ENCODE measurements around the gene JMJD1C.
"Not testable (repeated sequence)": the region's sequence is repeated elsewhere in the genome, so short reads cannot be mapped to it uniquely, and the experiment has no call there.

JMJD1C gene

DNA sequence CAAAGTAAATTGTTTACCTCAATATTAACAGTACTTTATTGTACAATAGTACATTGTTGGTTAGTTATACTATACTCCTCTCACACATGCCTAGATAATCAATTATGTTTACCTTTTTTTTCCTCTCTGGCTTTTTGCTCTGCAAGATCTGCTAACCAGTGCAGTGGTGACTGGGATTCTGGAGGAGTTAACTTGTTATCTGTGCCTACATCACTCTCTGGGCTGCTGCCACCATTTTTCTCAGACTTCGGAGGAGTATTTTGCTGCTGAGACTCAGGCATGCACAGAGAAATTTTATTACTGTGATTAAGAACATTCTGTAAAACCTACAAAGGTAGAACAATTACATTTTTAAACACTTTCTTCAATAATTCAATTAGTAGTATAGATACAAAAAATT is 273.0 kb downstream of the JMJD1C start:
- DNase-seq (ENCODE audit: extremely low read depth in 1 of 2, low read depth in 1 of 2), result no peak

DNA sequence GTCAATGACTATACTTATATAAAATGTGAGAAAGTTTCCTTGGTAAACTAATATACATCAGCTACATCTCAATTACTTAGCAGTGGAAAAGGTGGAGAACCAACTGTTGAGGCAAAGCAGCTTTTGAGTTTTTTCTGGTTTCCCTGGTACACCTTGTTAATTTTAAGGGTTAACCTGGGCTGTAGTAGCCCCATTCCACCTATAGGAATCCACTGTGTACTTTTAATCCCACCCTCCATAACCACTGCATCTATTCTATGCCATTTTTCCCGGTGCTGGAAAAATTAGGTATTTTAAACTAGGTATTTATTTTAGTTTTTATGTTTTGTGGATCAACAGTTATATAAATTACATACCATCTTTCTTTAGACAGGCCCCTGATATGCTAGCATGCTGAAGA is 290.2 kb downstream of the JMJD1C start:
- no peak for DNase-seq (ENCODE audit: extremely low read depth in 1 of 2, low read depth in 1 of 2)

DNA sequence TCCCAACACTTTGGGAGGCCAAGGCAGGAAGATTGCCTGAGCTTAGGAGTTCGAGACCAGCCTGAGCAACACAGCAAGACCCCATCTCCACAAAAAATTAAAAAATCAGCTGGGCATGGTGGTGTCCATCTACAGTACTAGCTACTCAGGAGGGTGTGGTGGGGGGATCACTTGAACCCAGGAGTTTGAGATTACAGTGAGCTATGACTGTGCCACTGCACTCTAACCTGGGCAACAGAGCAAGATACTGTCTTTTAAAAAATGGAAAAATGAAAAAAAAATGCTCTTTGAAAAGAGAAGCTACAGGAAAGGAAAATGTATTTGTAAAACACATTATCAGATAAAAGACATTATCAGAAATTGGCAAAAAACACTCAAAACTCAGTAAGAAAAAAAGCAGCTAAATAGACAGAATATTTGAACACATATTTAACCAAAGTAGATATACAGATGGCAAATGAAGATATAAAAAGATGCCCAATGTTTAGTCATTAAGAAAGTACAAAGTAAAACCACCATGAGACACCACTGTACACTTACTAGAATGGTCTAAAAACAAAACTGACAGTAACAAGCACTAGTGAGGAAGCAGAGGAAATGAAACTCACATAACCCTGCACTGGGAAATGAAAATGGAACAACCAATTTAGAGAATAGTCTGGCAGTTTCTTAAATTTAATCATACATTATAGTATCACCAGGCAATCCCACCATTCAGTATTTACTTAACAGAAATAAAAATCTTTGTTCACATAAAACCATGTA is 292.1 kb downstream of the JMJD1C start:
- DNase-seq (ENCODE audit: extremely low read depth in 1 of 2, low read depth in 1 of 2), result no peak

DNA sequence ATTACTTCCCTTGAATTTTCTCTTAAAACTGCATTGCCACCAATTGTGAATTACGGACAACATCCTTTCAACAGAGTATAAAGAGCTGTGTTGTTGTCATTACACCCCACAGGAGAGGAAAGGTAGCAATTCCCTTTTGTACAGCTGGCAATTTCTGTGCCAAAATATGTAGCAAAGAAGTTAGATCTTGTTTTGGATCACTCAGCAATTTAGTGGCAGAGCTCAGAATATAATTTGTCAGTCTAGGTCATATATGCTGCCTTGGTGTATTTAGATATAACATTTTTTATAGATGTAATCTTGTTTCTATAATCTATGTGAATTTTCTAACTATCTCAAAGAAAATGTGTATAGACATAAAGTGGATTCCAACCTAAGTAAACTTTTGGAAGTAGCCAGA is 293.9 kb downstream of the JMJD1C start:
- DNase-seq (ENCODE audit: extremely low read depth in 1 of 2, low read depth in 1 of 2), result no peak

DNA sequence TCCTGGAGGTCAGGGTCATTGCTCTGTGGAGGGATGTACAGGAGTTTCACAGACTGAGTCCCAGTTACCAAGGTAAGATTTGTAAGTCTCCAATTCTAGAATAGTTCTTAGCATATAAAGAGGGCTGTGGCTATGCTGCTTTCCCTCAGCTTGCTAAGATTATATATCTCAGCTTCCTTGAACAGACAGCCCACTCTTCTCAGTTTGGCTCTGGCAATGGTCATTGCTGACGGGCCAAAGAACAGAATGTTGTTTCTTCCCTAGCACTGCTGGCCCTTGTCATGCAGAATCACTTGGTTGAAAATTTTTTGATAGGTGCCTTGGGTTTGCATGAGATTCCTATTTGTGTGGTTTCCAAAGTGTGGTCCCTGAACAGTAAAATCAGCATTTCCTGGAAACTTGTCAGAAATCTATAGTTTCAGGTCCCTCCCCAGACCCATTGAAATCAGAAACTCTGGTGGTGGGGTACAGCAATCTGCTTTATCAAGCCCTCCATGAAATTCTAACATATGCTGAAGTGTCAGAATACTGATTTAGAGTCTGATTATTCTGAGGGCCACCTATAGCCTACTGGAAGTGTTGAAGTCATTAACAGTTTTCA is 294.4 kb downstream of the JMJD1C start:
- DNase-seq (ENCODE audit: extremely low read depth in 1 of 2, low read depth in 1 of 2), result no peak

DNA sequence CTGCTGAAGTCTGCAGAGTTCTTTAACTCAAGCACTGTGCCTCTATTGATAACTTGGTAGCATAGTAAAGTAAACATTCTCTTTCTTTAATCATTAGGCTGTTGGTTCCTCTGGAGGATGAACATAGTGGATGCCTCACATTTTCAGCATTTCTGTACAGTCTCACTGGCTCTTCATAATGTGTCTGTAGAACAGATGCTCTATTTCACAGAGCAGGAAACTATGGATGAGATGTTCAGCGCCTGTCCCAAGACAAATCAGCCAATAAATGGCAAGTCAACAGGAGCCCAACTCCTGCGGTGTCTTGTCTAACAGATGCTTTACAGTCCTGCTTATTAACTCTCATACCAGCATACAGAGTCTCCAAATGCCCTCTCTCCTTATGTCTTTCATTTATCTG is 296.2 kb downstream of the JMJD1C start:
- DNase-seq (ENCODE audit: extremely low read depth in 1 of 2, low read depth in 1 of 2), result no peak

DNA sequence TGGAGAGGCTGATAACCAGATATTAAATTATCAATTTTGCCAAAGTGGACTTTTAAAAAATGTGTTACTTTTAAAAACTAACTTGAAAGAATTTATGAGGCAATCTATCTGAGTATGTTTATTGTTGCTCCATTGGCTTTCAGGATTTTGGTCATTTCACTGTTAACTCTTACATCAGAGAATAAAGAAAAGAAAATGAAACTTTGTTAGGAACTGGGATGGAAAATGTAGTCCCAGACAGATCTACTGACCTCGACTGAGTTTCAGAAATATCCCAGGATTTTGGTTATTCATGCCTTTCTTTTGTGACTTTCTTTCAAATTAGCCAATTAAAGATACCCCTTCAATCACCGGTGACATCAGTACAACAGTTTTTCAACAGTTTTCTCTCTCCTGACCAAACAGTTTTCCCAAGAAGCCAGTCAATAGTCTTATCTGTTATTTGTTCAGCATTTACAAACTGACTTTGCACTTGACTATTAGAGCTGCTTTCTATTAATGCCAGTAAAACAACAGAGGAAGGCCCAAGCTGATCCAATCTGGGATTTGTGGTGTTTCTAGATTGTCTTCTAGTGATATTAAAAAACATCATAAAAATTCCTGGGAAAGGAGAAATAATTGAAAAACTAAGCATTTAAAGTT is 296.8 kb downstream of the JMJD1C start:
- no peak for DNase-seq (ENCODE audit: extremely low read depth in 1 of 2, low read depth in 1 of 2)

DNA sequence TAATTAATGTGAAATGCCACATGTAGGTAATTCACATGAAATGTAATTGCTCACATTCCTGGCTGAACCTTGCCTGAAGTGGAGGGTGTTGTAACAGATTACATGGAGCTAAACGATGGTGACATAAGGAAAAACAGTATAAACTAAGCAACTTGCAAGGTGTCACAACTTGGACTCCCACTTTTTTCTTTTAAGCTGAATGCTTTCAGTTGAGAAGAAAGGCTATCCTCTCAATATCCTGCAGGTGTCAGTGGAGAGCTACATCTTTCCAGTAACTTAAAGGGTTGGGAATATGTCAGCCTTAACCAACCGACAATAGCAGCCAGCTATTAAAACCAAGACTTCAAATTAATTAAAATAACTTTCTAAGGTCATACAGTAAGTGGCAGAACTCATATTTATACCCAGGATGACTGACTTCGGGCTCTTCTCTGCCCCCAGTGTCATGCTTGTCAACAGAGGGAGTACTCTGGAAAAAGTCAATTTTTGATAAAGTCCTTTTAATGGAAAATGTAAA is 299.0 kb downstream of the JMJD1C start:
- DNase-seq (ENCODE audit: extremely low read depth in 1 of 2, low read depth in 1 of 2), result no peak

DNA sequence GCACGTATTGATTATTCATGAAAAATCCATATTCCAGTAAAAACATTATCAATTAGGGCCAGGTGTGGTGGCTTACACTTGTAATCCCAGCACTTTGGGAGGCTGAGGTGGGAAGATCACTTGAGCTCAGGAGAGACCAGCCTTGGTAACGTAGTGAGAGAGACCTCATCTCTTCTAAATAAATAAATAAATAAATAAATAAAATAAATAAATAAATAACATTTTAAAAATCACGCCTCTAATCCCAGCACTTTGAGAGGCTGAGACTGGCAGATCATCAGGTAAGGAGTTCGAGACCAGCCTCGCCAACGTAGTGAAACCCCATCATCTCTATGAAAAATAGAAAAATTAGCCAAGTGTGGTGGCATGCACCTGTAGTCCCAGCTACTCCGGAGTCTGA is 300.5 kb downstream of the JMJD1C start:
- no peak for DNase-seq (ENCODE audit: extremely low read depth in 1 of 2, low read depth in 1 of 2)

DNA sequence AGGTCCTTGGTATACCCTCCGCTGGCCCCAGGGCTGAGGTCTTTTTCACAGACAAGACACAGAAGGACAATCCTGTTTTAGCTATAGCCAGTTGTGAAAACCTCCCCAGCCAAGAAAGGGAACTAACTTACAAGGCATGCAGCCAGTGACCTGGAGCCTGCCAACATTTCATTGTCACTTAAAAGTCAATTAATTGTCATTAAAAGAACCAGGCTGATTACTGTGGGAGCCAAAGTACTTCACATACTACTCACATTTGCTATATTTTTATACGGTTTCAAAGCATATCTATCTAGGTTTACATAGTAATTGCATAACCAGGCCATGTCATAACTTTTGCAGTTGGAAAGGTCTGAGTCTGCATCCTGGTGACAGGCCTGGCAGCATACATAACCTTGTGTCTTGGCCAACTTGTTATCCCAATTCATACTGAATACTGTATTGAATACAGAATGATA is 301.6 kb downstream of the JMJD1C start:
- no peak for DNase-seq (ENCODE audit: extremely low read depth in 1 of 2, low read depth in 1 of 2)

DNA sequence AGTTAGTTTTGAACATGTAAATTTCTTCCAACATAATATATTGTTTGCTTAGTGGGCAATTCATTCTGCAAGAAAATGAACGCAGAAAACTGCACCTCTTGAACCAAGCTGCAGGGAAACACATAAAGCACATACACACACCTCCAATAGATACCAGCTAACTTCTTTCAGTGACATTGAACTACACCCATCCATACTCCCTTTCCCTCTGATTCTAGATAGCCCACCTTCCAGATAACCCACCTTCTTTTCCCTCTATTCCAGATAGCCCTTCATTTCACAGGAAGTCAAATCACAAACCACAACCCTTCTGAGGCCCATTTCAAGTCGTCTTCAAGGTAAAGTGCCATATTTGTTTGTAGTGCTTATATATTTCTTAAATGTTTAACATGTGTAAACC is 304.2 kb downstream of the JMJD1C start:
- DNase-seq (ENCODE audit: extremely low read depth in 1 of 2, low read depth in 1 of 2), result no peak

DNA sequence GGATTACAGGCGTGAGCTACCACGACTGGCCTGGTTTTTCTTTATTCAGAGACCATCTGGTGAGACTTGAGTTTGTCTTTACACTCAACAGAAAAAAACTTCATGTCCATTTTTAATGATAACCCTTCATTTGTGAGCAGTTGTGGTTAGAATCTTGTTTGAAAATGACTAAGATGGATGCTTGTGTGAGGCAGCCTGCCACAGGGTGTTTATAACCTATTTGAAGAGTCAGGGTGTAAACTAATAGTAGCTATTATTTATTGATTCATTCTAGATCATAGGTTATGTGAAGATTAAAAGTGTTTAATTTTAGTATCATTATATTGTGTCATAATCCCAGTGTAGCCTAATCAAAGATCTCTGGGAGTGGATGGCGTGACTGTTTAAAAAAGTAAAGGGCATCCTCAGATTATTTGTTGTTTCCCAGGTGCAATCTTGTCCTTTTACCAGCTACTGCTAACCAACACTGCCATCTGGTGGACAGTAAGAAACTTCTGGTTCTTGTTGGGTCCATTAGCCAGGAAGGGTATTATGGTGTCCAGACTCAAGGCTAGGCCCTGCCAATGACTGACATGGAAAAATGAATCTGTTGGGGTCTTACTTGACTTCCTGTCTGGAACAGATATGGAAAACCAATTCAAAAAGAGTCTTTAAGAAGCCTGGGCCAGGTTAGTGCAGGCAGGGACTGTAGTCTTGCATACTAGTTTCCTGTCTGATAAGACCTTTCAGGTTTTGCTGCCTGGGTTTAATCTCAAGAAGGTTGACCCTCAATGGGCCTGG is 307.7 kb downstream of the JMJD1C start:
- no peak for DNase-seq (ENCODE audit: extremely low read depth in 1 of 2, low read depth in 1 of 2)

DNA sequence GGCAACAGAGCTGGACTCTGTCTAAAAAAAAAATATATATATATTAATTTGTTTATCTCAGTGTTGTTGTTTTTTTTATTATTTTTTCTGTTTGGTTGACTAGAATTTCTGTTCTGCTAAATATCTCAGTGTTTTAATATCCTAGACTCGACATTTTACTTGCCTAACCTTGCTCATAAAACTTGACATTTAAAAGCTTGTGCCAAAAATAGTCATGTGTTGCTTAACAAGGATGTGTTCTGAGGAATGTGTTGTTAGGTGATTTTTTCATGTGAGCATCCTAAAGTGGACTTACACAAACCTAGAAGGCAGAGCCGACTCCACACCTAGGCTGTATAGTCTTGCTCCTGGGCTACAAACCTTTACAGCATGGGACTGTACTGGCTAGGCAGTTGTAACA is 309.5 kb downstream of the JMJD1C start:
- DNase-seq (ENCODE audit: extremely low read depth in 1 of 2, low read depth in 1 of 2), result no peak

DNA sequence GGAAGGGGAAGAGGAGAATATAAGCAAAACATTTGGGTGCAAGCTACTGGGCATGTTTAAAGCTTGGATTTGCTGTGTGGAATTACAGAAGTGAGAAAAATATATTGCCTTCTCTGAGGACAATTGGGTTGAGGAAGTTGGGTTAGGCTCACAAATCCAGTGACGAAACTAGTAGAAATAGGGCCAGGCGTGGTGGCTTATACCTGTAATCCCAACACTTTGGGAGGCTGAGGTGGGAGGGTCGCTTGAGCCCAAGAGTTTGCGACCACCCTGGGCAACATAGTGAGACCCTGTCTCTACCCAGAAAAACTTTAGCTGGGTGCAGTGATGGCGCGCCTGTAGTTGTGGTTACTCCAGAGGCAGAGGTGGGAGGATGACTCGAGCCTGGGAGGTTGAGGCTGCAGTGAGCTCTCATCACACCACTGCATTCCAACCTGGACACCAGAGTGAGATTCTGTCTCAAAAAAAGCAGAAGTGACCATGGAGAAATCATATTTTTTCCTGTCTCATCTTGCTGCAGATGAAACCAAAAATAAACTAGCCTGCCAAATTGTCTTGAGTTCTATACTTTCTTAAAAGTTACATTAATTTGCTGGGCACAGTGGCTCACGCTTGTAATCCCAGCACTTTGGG is 310.3 kb downstream of the JMJD1C start:
- no peak for DNase-seq (ENCODE audit: extremely low read depth in 1 of 2, low read depth in 1 of 2)

DNA sequence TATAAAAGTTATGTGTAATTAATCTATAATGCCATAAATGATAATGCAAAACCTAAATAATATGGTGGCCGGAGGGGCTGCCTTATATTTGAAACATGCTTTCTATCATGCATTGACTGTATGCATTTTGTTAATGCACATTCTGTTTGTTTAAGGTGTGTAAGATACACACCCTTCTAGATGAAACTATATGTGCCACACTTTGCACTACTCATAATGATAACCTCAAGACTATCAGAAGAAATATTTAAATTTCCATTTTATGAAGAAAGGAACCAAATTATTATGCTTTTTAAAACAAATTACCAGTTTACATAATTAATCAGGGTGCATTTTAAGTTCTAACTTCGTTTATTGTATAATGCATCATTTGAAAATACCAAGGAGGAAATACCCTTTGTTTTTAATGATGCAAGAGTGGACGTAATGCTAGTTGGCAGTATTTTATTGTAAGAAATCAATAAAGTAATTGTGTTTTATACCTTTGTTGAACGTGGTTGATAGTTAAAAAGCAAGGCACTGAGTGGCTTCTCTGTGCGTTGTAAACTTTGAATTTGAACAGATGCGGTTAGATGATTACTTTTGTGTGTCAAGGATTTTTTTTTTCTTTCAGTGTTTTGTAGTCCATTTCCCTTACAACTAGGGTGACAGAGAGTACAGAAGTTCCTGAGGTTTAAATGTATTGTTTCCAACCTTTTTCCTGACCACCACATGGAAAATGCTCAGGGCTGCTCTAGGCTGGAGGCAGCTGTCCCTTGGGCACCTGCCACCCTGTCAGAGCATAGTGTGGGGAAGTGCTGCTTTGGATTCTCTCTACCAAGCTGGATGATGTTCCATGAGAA is 311.0 kb downstream of the JMJD1C start:
- DNase-seq (ENCODE audit: extremely low read depth in 1 of 2, low read depth in 1 of 2), result no peak

DNA sequence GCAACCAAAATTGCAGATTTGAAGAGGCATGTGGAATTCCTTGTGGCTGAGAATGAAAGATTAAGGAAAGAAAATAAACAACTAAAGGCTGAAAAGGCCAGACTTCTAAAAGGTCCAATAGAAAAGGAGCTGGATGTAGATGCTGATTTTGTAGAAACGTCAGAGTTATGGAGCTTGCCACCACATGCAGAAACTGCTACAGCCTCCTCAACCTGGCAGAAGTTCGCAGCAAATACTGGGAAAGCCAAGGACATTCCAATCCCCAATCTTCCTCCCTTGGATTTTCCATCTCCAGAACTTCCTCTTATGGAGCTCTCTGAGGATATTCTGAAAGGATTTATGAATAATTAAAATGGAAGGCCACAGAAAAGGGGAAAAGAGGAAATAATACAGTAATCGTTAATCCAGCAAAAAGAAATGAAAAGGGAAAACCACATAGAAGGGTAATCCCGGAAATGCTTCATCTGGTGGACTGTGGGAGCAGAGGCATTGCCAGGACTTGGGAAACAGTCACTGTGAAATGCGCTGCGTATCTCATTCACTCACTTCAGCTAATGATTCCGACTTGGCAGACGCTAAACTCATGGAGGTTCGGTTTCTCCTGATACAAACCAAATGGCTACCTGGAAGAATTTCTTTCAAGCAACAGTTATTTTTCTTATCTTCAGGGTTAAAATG is 311.8 kb downstream of the JMJD1C start:
- not testable (repeated sequence) for DNase-seq (ENCODE audit: extremely low read depth in 1 of 2, low read depth in 1 of 2)

DNA sequence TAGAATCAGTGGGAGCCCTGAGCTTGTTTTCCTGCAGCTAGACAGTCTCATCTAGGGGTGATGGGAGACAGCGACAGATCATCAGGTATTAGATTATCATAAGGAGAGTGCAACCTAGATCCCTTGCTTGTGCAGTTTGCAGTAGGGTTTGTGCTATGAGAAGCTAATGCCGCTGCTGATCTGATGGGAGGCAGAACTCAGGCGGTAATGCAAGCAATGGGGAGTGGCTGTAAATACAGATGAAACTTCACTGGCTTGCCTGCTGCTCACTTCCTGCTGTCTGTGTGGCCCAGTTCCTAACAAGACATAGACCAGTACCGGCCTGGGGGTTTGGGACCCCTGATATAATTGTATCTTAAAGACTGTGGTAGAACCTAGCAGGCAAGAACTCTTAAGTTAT is 315.0 kb downstream of the JMJD1C start:
- DNase-seq (ENCODE audit: extremely low read depth in 1 of 2, low read depth in 1 of 2), result no peak

DNA sequence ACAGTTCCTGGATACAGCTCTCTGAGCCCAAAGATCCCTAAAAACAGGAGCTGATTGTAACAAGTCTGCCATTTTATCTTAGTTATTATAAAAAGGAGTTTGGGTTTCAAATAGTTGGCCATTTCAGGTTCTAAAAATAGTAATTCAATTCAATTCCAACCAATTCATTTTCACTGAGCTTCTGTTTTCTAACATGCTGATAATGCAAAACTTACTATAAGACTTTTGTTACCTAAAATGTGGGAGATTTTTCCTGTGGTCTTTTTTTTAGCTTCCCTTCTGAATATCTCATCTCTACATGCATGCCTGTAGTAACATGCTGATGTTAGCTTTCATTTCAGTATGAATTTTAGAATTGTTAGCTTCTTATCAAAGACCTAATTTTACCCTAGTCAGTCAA is 319.3 kb downstream of the JMJD1C start:
- no peak for DNase-seq (ENCODE audit: extremely low read depth in 1 of 2, low read depth in 1 of 2)

DNA sequence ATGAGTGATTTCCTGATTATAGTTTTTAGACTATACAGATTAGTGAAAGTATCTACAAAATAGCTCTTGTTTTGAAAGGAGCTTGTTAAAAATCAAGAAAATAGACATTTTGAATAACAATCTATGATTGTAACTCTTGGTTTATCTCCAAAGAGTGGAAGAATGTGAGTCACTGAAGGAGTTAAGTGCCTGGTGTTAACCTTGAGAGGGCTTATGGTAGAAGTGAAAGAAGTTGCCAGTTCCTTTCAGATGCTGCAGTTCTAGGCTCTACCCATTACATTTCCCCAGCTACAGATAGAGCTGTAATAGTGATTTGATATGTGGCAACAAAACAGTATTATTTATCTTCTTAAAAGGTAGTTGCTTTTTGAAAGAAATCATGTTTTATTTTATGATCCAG is 320.0 kb downstream of the JMJD1C start:
- no peak for DNase-seq (ENCODE audit: extremely low read depth in 1 of 2, low read depth in 1 of 2)

Measured in stimulated activated CD8-positive, alpha-beta memory T cell treated with anti-CD3 and anti-CD28 coated beads, Interleukin-7, amount 100 ng/mL, for 48 hours (primary cell).